GM19372 (cell line): ENCODE data around the gene SLX4IP.

ENCODE experiments used
- ATAC-seq: cut with Tn5 transposase; IDR thresholded peaks from one replicate; pipeline ENCODE4 v1.9.1; 2021; ENCODE audit warnings: mild to moderate bottlenecking, low read depth, moderate library complexity; ENCODE audit not compliant: unreplicated experiment

Gene SLX4IP

DNA sequence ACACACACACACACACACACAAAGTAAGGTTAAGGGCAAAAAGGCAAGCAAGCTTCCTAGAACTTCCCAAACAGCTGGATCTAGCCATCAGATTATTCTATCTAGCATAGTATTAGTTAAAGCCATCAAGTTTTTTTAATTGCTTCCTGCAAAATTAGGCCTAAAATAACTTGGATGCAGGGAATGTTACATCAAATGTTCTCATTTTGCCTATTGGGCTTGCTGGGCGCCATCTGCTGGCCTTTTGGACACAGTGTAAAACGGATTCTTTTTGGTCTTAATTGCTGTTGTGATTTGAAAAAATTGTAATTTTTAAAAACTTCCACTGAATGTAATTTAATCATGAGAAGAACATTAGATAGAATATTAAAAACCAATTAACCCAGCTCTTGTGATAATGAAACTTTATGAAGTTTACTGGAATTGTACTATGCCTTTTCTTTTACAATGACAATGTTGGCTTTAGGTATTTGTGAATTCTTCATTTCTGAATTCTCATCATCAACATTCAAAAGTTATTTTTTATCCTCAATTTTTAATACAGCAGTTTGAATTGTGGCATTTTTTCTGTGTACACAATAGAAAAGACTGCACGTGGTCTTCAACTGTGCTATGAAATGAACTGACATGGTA is 7.9 kb upstream of the SLX4IP start:
- no peak for ATAC-seq

- ATAC-seq, result no peak
Observed at GRCh38 chr20:10428008-10428407, 7.1 kb upstream of the SLX4IP start.

DNA sequence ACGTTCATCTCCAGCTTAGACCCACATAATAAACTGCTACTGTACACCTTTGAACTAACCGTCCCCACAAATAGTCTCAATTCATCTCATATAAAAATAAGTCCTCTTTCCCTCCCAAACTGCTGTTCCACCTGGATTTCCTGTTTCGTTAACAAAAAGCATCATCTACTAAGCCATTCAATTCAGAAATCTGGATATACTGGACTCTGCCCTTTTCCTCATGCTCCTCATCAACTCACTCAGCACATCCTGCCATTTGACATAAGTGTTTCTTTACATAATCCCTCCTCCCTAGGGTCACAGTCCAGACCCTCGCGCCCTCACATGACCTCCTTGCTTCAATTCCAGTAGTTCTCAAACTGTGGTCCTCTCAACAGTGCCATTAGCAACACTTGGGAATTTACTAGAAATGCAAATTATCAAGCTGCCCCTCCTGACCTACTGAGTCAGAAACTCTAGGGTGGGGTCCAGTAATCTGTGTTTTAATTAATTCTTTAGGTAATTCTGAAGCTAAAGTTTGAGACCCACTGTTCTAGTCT is 5.6 kb upstream of the SLX4IP start:
- no peak for ATAC-seq

DNA sequence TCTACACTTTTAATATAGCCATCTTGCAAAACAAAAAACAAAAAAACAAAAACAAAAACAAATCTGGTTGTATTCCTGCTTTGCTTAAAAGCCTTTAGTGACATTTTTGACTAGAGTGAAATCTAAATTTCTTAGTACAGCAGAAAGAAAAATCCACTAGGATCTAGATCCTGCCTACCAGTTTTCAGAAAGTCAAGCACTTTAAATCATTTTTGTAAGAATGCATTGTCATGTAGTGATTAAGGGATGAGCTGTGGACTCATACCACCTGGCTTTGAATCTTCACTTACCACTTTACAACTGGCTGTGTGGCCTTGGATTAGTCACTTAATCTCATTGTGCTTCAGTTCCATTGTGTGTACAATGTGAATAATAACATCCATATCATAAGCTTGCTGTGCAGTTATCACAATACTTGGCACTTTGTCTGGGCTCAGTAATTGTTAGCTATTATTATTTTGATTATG is 5.1 kb upstream of the SLX4IP start:
- ATAC-seq, result no peak

GRCh38 chr20:10430704-10431103 is 4.4 kb upstream of the SLX4IP start:
- ATAC-seq, result no peak

GRCh38 chr20:10432079-10432478 is 3.0 kb upstream of the SLX4IP start:
- no peak for ATAC-seq

- ATAC-seq, result no peak
Observed at GRCh38 chr20:10433014-10433622, 2.0 kb upstream of the SLX4IP start.

DNA sequence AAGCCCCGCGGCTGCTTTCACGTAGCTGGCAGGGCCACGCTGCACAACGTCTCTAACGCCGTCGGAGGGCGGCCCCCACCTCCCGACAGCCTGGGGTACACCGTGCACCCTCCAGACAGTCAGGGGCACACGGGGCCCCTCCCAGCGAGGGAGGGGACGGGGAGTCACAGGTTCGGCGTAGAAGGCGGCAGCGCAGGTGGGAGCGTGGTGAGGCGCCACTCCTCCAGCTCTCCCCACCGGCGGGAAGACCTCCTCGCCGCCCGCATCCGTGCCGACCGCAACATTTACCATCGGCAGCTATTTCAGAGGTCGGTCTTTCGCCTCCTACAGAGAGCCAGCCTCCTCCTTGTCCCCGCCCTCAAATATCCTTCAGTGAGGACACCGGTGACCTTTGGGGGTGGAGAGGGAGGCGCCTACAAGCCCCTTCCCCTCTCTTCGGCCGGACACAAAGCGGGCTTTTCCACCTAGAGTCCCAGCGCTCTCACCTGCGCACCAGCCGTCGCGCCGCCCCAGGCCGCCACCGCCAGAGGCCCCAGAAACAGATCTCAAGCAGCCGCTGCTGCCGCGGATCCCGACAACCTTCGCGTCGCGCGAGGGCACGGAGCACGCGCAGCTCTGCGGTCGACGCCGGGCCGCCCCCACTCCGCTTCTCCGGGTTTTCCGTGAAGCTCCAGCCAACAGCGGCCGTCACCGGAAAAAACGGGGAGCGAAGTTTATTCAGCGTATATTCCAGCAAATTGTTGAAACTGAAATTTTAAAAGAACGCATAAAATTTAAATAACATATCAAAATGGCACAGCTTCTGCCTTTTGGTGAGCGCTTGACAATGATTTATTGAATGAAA is 1.3 kb upstream of the SLX4IP start, which contains the start of gene MKKS:
MKKS (minus strand) TSS at position 600 of the 844 bp plus-strand sequence. CDS start 20,708 bp downstream, outside the sequence.
- peak; percentile 54 for ATAC-seq

GRCh38 chr20:10434467-10434831 is 656 bp upstream of the SLX4IP start:
- peak; percentile 32 for ATAC-seq

DNA sequence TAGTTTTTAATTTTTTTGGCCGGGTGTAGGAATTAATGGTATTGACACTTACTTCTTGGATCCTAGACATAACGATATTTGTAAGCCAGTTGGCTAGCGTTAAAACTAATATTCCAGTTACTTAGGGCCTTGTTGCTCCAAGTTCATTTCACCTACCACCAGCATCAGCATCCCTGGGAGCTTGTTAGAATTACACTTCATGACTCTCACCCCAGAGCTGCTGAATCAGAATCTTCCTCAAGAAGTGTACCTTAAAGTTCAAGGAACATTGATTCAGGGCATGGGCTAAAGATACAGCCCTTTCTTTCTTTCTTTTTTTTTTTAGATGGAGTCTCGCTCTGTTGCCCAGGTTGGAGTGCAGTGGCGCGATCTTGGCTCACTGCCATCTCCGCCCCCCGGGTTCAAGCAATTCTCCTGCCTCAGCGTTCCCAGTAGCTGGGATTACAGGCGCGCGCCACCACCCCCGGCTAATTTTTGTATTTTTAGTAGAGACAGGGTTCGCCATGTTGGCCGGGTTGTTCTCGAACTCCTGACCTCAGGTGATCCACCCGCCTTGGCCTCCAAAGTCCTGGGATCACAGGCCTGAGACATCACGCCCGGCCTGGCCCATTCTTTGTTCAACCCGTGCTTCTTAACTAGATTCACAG is 1.1 kb downstream of the SLX4IP start:
- ATAC-seq, result no peak

GRCh38 chr20:10438217-10438616 is 3.1 kb downstream of the SLX4IP start:
- no peak for ATAC-seq

- no peak for ATAC-seq
Observed at GRCh38 chr20:10443936-10444335, 8.8 kb downstream of the SLX4IP start.

DNA sequence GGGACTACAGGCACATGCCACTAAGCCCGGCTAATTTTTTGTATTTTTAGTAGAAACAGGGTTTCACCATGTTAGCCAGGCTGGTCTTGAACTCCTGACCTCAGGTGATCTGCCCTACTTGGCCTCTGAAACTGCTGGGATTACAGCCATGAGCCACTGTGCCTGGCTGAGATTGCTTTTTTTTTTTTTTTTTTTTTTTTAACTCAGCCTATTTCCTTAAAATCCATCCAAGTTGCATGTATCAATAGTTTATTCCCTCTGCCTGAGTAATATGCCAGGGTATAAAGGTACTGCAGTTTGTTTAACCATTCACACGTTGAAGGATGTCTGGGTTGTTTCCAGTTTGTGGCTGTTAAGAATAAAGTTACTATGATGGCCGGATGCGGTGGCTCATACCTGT is 10.7 kb downstream of the SLX4IP start:
- ATAC-seq, result no peak

GRCh38 chr20:10447028-10447427 is 11.9 kb downstream of the SLX4IP start:
- ATAC-seq, result peak; percentile 98

DNA sequence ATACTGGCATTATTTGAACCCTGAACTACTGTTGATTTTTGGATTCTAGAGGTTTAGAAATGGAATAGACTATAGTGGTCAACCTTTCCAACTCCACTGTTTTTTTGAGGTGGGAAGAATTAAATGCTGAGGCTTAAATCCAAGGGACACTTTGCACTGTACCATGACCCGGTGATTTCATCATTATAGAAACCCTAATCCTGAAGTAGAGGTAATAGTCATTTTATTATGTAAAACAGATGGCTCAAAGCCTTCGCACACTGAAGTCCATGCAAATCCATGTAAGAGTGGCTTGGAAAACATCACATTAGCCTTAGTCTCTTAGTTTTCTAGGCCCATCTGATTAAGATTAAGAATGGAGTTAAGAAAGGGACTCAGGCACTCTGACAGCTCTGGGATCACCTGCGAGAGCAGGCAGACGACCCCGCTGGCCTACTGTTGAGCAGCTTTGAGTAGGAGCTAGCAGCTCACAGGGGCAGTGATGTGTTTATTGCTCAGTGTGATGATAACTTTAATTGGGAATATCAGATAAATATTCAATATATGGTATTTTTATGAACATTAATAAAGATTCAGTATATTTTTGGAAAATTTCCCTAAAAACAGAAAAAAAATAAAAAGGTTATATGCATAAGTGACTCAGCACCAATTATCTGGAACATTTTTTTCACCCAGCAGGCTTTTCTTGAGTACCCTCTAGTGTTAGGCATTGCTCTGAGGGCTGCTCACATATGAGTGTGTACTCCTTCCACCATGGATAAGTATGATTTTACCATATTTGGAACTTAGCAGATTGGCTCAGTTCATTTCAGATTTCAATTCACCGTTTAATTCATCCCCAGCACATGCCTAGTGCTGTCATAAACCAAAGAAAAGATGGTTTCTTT is 13.4 kb downstream of the SLX4IP start:
- no peak for ATAC-seq

- ATAC-seq, result no peak
Observed at GRCh38 chr20:10449270-10449669, 14.2 kb downstream of the SLX4IP start.

- ATAC-seq, result peak; percentile 94
Observed at GRCh38 chr20:10453241-10453640, 18.1 kb downstream of the SLX4IP start.

DNA sequence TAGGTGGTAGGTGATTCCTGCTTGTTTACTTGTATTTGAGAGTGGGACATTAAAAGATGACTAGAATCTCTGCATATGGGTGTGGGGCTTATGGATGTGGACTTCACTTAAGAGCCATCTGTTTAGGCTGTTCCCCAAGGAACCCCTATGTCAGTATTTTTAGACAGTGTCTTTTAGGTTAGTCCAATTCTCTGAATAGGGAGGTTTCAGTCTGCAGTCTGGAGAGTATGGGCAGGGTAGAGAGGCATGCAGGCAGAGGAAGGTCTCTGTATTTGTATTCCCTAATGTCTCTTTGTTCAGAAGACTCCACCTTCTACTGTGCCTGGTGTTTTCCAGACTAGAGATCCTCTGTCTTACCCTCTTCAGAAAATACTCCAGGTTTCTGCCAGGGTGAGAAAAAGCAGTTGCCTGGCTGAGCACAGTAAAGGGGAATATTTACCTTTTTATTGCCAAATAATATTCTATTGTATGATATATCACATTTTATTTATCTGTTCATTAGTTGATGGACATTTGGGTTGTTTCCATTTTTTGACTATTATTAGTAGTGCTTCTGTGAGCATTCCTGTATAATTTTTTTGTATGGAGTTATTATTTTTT is 19.1 kb downstream of the SLX4IP start:
- no peak for ATAC-seq

- no peak for ATAC-seq
Observed at GRCh38 chr20:10461495-10461894, 26.4 kb downstream of the SLX4IP start.
